Retina (tissue), 1 donor: ENCODE results near the gene KLHL35.
A peak's percentile ranks its signal among the peaks of the same experiment; 100 is the strongest.
"Not testable (repeated sequence)": the region's sequence is repeated elsewhere in the genome, so short reads cannot be mapped to it uniquely, and the experiment has no call there.

ENCODE experiments used
- DNase-seq: peaks from one replicate; pipeline ENCODE4 v3.0.0-alpha.2; 2016

KLHL35 gene

GRCh38 chr11:75422248-75423231 lies 10.5 kb downstream of the KLHL35 start:
- no peak for DNase-seq

GRCh38 chr11:75421902-75422247 lies 11.1 kb downstream of the KLHL35 start:
- no peak for DNase-seq

GRCh38 chr11:75421035-75421602 lies 11.9 kb downstream of the KLHL35 start:
- peak; percentile 73 for DNase-seq

GRCh38 chr11:75420224-75421034 lies 12.6 kb downstream of the KLHL35 start:
- DNase-seq: no peak

GRCh38 chr11:75413864-75414263 lies 19.1 kb downstream of the KLHL35 start:
- no peak for DNase-seq

GRCh38 chr11:75413146-75413545 lies 19.9 kb downstream of the KLHL35 start:
- not testable (repeated sequence) for DNase-seq

- DNase-seq: not testable (repeated sequence)
These were observed 23.0 kb downstream of the KLHL35 start for GRCh38 chr11:75409971-75410370.

GRCh38 chr11:75408957-75409219 lies 24.1 kb downstream of the KLHL35 start:
- DNase-seq: no peak

- DNase-seq: no peak
These were observed 26.6 kb downstream of the KLHL35 start for GRCh38 chr11:75406338-75406777.

GRCh38 chr11:75403983-75404658 lies 28.9 kb downstream of the KLHL35 start:
- DNase-seq: no peak

GRCh38 chr11:75403037-75403436 lies 30.0 kb downstream of the KLHL35 start:
- DNase-seq: no peak

- DNase-seq: no peak
These were observed 30.8 kb downstream of the KLHL35 start for GRCh38 chr11:75402002-75402773.

- DNase-seq: peak; percentile 45
These were observed 32.7 kb downstream of the KLHL35 start for GRCh38 chr11:75400146-75400865.

GRCh38 chr11:75399344-75400145 lies 33.5 kb downstream of the KLHL35 start, which contains the start of gene RPS3:
Gene RPS3 (plus strand): TSS chr11:75399518. CDS start chr11:75399548, 30 bp downstream.
- peak; percentile 98 for DNase-seq

- DNase-seq: no peak
These were observed 34.1 kb downstream of the KLHL35 start for GRCh38 chr11:75398906-75399305.

- DNase-seq: no peak
These were observed 38.7 kb downstream of the KLHL35 start for GRCh38 chr11:75394085-75394840.

- no peak for DNase-seq
These were observed 43.1 kb downstream of the KLHL35 start for GRCh38 chr11:75389925-75390324.

GRCh38 chr11:75389276-75389605 lies 43.8 kb downstream of the KLHL35 start:
- DNase-seq: no peak

- DNase-seq: peak; percentile 82
These were observed 44.4 kb downstream of the KLHL35 start for GRCh38 chr11:75388386-75389275.
